Natural killer cell (primary cell): ENCODE data around the gene PRR20G. TPM values are rescaled to one million over a fixed set of nuclear protein-coding genes. Genes with fewer than 3 reads are reported as not detected.
"Not testable (repeated sequence)": the region's sequence is repeated elsewhere in the genome, so short reads cannot be mapped to it uniquely, and the experiment has no call there.

Source experiments
- ATAC-seq, 3 donors: fragments of 150-1000 bp in 2 of 3; fragments of 200-7000 bp in 1 of 3; cut with Tn5 transposase; 1 replicate in 1 of 3; 2 replicates in 2 of 3; pipeline ENCODE4 v1.10.0; 2021; ENCODE audit warnings: mild to moderate bottlenecking in 2 of 3, moderate library complexity in 2 of 3
- DNase-seq, 2 donors: peaks; one replicate each; pipeline versions ENCODE4 v3.0.0 to v3.0.0-alpha.2; 2013 to 2021; ENCODE audit warnings: mixed read lengths in 1 of 2
- H3K27ac ChIP-seq: one replicate; pipeline ENCODE4 v1.5.1; 2013; ENCODE audit warnings: mild to moderate bottlenecking, low read length
- H3K27me3 ChIP-seq: one replicate; pipeline ENCODE4 v1.6.1; 2013; ENCODE audit warnings: low read length; ENCODE audit not compliant: control insufficient read depth, insufficient read depth
- H3K36me3 ChIP-seq: one replicate; pipeline ENCODE4 v1.6.1; 2013; ENCODE audit warnings: low read length; ENCODE audit not compliant: control insufficient read depth, insufficient read depth
- H3K4me1 ChIP-seq: one replicate; pipeline ENCODE4 v1.6.1; 2013; ENCODE audit warnings: low read length; ENCODE audit not compliant: control insufficient read depth, insufficient read depth
- H3K4me3 ChIP-seq: one replicate; pipeline ENCODE4 v1.5.1; 2013; ENCODE audit warnings: low read length
- H3K9me3 ChIP-seq: one replicate; pipeline ENCODE4 v1.6.1; 2013; ENCODE audit warnings: low read length; ENCODE audit not compliant: control insufficient read depth, insufficient read depth
- H3K27ac Mint-ChIP-seq, 2 donors: one replicate each; pipeline ENCODE4 v1.8.0; 2022; ENCODE audit warnings: mild to moderate bottlenecking in 2 of 2, mixed read lengths in 2 of 2, moderate library complexity in 1 of 2
- H3K27me3 Mint-ChIP-seq, 2 donors: one replicate each; pipeline ENCODE4 v1.8.0; 2022; ENCODE audit warnings: low read depth in 2 of 2, mixed read lengths in 2 of 2
- H3K36me3 Mint-ChIP-seq: one replicate; pipeline ENCODE4 v1.8.0; 2022; ENCODE audit warnings: mixed read lengths
- H3K4me1 Mint-ChIP-seq, 2 donors: one replicate each; pipeline ENCODE4 v1.8.0; 2022; ENCODE audit warnings: mixed read lengths in 2 of 2
- H3K4me3 Mint-ChIP-seq: one replicate; pipeline ENCODE4 v1.8.0; 2022; ENCODE audit warnings: mild to moderate bottlenecking, moderate library complexity, mixed read lengths
- H3K9me3 Mint-ChIP-seq, 2 donors: one replicate each; pipeline ENCODE4 v1.8.0; 2022; ENCODE audit warnings: mixed read lengths in 2 of 2
- CTCF ChIP-seq: fragments of 200-600 bp; IDR thresholded peaks from one replicate; pipeline ENCODE4 v1.8.0; 2022; ENCODE audit warnings: antibody characterized with exemption
- WGBS: methylation state at CpG from one replicate; pipeline ENCODE4 v1.1.7; 2013; ENCODE audit warnings: missing lambda C conversion rate; ENCODE audit not compliant: insufficient coverage; 5-methylcytosine and 5-hydroxymethylcytosine counted together
- intact Hi-C: fragments of 100-400 bp; cut with micrococcal nuclease; formaldehyde crosslinking; loops from one replicate; pipeline ENCODE4 v1.14.2; 2022
- total RNA-seq, 4 donors: library from RNA; stranded (reverse); fragments of 120-200 nt in 1 of 4; gene quantifications; one replicate each; pipeline versions ENCODE4 v1.2.3 to v1.2.4, GENCODE V29; 2013 to 2022

Gene PRR20G
- total RNA-seq, 3 donors from 2014 or later (not counting 1 experiment from before 2014, with no cell fraction given) = not detected

GRCh38 chr3:127296166-127296565, 8.3 kb upstream of the PRR20G start:
- DNase-seq (no peak), ATAC-seq (no peak)
- Histone ChIP-seq H3K36me3 (no peaks in the 10 kb centered on the region), H3K4me1 (no peaks in the 10 kb centered on the region), H3K9me3 (no peaks in the 10 kb centered on the region), H3K4me3 (no peak overlapping the region), H3K27ac (no peak overlapping the region), H3K27me3 (no peaks in the 10 kb centered on the region)
- H3K36me3 Mint-ChIP-seq = no peaks in the 10 kb centered on the region
- intact Hi-C loops = no loop called here
- no peaks in the 10 kb centered on the region for H3K4me1 Mint-ChIP-seq
- H3K27ac Mint-ChIP-seq = no peak overlapping the region
- H3K4me3 Mint-ChIP-seq = no peak overlapping the region
- no peaks in the 10 kb centered on the region for H3K9me3 Mint-ChIP-seq
- peaks cover 10 to 22% of the 10 kb centered on the region in 2 donors for H3K27me3 Mint-ChIP-seq
- no peak for TF ChIP-seq CTCF
- 82% methylated on average over 1 of the region's 3 CpGs for WGBS

GRCh38 chr3:127293650-127294049, 5.8 kb upstream of the PRR20G start:
- WGBS = 81% methylated on average over 16 of the region's 16 CpGs
- H3K27ac Mint-ChIP-seq, H3K9me3 ChIP-seq, H3K4me3 ChIP-seq, H3K27me3 ChIP-seq, H3K4me1 ChIP-seq, H3K36me3 ChIP-seq, H3K9me3 Mint-ChIP-seq, intact Hi-C loops, H3K4me3 Mint-ChIP-seq, H3K36me3 Mint-ChIP-seq, H3K27ac ChIP-seq, H3K4me1 Mint-ChIP-seq, DNase-seq, ATAC-seq: not testable (repeated sequence)
- H3K27me3 Mint-ChIP-seq = peaks cover 10 to 14% of the 10 kb centered on the region in 2 donors

GRCh38 chr3:127291611-127292010, 3.8 kb upstream of the PRR20G start:
- no peak overlapping the region for H3K4me3 ChIP-seq
- intact Hi-C loops = no loop called here
- TF ChIP-seq CTCF = no peak
- no peaks in the 10 kb centered on the region for H3K27me3 ChIP-seq
- no peaks in the 10 kb centered on the region for H3K9me3 ChIP-seq
- Mint-ChIP-seq H3K4me1 (no peaks in the 10 kb centered on the region), H3K27ac (no peak overlapping the region), H3K4me3 (no peak overlapping the region), H3K27me3 (peaks cover 0 to 8% of the 10 kb centered on the region in 2 donors), H3K9me3 (peaks cover 0 to 2% of the 10 kb centered on the region in 2 donors), H3K36me3 (no peaks in the 10 kb centered on the region)
- no peaks in the 10 kb centered on the region for H3K4me1 ChIP-seq
- DNase-seq = no peak
- ATAC-seq = no peak
- H3K27ac ChIP-seq = no peak overlapping the region
- no peaks in the 10 kb centered on the region for H3K36me3 ChIP-seq

- no peak overlapping the region for H3K4me3 Mint-ChIP-seq
- TF ChIP-seq CTCF = no peak
- ATAC-seq (no peak), DNase-seq (no peak)
- no peaks in the 10 kb centered on the region for H3K9me3 ChIP-seq
- H3K4me3 ChIP-seq = no peak overlapping the region
- no CpG with 5 or more reads among the region's 1 CpG for WGBS
- no peaks in the 10 kb centered on the region for H3K36me3 ChIP-seq
- H3K4me1 ChIP-seq = no peaks in the 10 kb centered on the region
- intact Hi-C loops = no loop called here
- peaks cover 0 to 8% of the 10 kb centered on the region in 2 donors for H3K27me3 Mint-ChIP-seq
- peaks cover 0 to 2% of the 10 kb centered on the region in 2 donors for H3K9me3 Mint-ChIP-seq
- H3K36me3 Mint-ChIP-seq = no peaks in the 10 kb centered on the region
- H3K27ac ChIP-seq = no peak overlapping the region
- H3K4me1 Mint-ChIP-seq = no peaks in the 10 kb centered on the region
- no peak overlapping the region for H3K27ac Mint-ChIP-seq
- no peaks in the 10 kb centered on the region for H3K27me3 ChIP-seq
Observed at GRCh38 chr3:127291114-127291513, 3.3 kb upstream of the PRR20G start.
